Measurements from ENCODE around the gene LPAR3.

- TF ChIP-seq CTCF (IDR thresholded peaks at IDR 0.05; ENCODE audit: low read depth, low read length, poor library complexity, severe bottlenecking) (no peak), EZH2phosphoT487 (IDR thresholded peaks at IDR 0.05; ENCODE audit: borderline replicate concordance, low read length) (no peak)
These were observed 20.5 kb upstream of the LPAR3 start for GRCh38 chr1:84913555-84913892.

Data from DOHH2 (cell line).